Activated CD8-positive, alpha-beta memory T cell treated with anti-CD3 and anti-CD28 coated beads for 36 hours (primary cell): ENCODE data around the gene ARSG. TPM values are rescaled to one million over a fixed set of nuclear protein-coding genes. Genes with fewer than 3 reads are reported as not detected.
"Not testable (repeated sequence)": the region's sequence is repeated elsewhere in the genome, so short reads cannot be mapped to it uniquely, and the experiment has no call there.

Experiments
- CTCF ChIA-PET: fragments of 350-600 bp; sonication (Branson Sonifier 250); formaldehyde crosslinking; loops from one replicate; lab custom pipeline; 2021; ENCODE audit warnings: antibody characterized with exemption; lab: Charles Lee
- POLR2A ChIA-PET: fragments of 350-600 bp; sonication (Branson Sonifier 250); formaldehyde crosslinking; loops from one replicate; lab custom pipeline; 2021; ENCODE audit warnings: antibody characterized with exemption; lab: Charles Lee
- total RNA-seq, 2 experiments: library from RNA; stranded (reverse); gene quantifications; one replicate each; pipeline ENCODE4 v1.2.3, GENCODE V29; 2021

Gene ARSG
- total RNA-seq, 2 experiments from 2014 or later, result 8.3 to 9.9 TPM

- POLR2A ChIA-PET, result no interaction called here
- CTCF ChIA-PET, result interaction anchor here (0.6 kb wide), 1 partner anchor 149 kb away, joined by 4 read pairs; no protein-coding TSS in a partner anchor
These were observed 103.5 kb downstream of the ARSG start for GRCh38 chr17:68394608-68395331.

- POLR2A ChIA-PET, result no interaction called here
- CTCF ChIA-PET, result interaction anchor here (1.3 kb wide), 1 partner anchor 133 kb away, joined by 3 read pairs; no protein-coding TSS in a partner anchor
These were observed 105.2 kb downstream of the ARSG start for GRCh38 chr17:68396226-68397107.

- POLR2A ChIA-PET, result no interaction called here
These were observed 105.8 kb downstream of the ARSG start for GRCh38 chr17:68397108-68397536.

GRCh38 chr17:68398691-68399637 is 107.7 kb downstream of the ARSG start:
- ChIA-PET CTCF (interaction anchor here (0.6 to 1.6 kb wide), 18 partner anchors 15 to 229 kb away, joined by 3 to 12 read pairs (median 3); partner anchors contain the start of genes ARSG and SLC16A6), POLR2A (interaction anchor here (0.7 to 1.7 kb wide), 3 partner anchors 107 to 151 kb away, joined by 3 to 10 read pairs (median 4); partner anchors contain the start of genes AMZ2, ARSG and SLC16A6)

More at GRCh38 chr17:68397108-68397536, 105.8 kb downstream of the ARSG start:
- CTCF ChIA-PET, result interaction anchor here (1.3 kb wide), 1 partner anchor 134 kb away, joined by 3 read pairs; no protein-coding TSS in a partner anchor

GRCh38 chr17:68399638-68400403 is 108.5 kb downstream of the ARSG start:
- ChIA-PET CTCF (interaction anchor here (0.6 to 1.6 kb wide), 17 partner anchors 14 to 230 kb away, joined by 3 to 12 read pairs (median 4); partner anchors contain the start of genes ARSG and SLC16A6), POLR2A (interaction anchor here (0.5 to 1.7 kb wide), 4 partner anchors 108 to 364 kb away, joined by 3 to 10 read pairs (median 4); partner anchors contain the start of genes AMZ2, ARSG, KPNA2 and SLC16A6)

GRCh38 chr17:68400404-68400735 is 109.1 kb downstream of the ARSG start:
- CTCF ChIA-PET, result interaction anchor here (0.9 kb wide), 1 partner anchor 108 kb away, joined by 4 read pairs; no protein-coding TSS in a partner anchor
- POLR2A ChIA-PET, result interaction anchor here (0.5 kb wide), 2 partner anchors 135 to 365 kb away, joined by 3 to 4 read pairs; partner anchors contain the start of gene KPNA2

- ChIA-PET CTCF (no interaction called here), POLR2A (no interaction called here)
These were observed 110.0 kb downstream of the ARSG start for GRCh38 chr17:68401288-68401687.

GRCh38 chr17:68403122-68403521 is 111.8 kb downstream of the ARSG start:
- CTCF ChIA-PET, result no interaction called here
- POLR2A ChIA-PET, result no interaction called here

- CTCF ChIA-PET, POLR2A ChIA-PET: not testable (repeated sequence)
These were observed 112.5 kb downstream of the ARSG start for GRCh38 chr17:68403837-68404236.

GRCh38 chr17:68407656-68408055 is 116.4 kb downstream of the ARSG start:
- CTCF ChIA-PET, result not testable (repeated sequence)

GRCh38 chr17:68413597-68414560 is 122.6 kb downstream of the ARSG start:
- CTCF ChIA-PET, result interaction anchor here (1.6 kb wide), 1 partner anchor 15 kb away, joined by 9 read pairs; no protein-coding TSS in a partner anchor
- POLR2A ChIA-PET, result interaction anchor here (0.8 kb wide), 1 partner anchor 122 kb away, joined by 4 read pairs; the partner anchor contains the start of gene ARSG

More at GRCh38 chr17:68407656-68408055, 116.4 kb downstream of the ARSG start:
- POLR2A ChIA-PET, result not testable (repeated sequence)

GRCh38 chr17:68414901-68415300 is 123.6 kb downstream of the ARSG start:
- POLR2A ChIA-PET, result not testable (repeated sequence)
- CTCF ChIA-PET, result interaction anchor here (1.6 kb wide), 1 partner anchor 16 kb away, joined by 9 read pairs; no protein-coding TSS in a partner anchor

- ChIA-PET CTCF (no interaction called here), POLR2A (no interaction called here)
These were observed 126.0 kb downstream of the ARSG start for GRCh38 chr17:68417317-68417716.

GRCh38 chr17:68418876-68419275 is 127.6 kb downstream of the ARSG start:
- ChIA-PET POLR2A (interaction anchor here (0.7 to 0.8 kb wide), 2 partner anchors 109 to 171 kb away, joined by 4 to 5 read pairs; partner anchors contain the start of gene AMZ2), CTCF (interaction anchor here (0.7 kb wide), 2 partner anchors 32 to 254 kb away, joined by 3 read pairs; no protein-coding TSS in a partner anchor)

GRCh38 chr17:68420065-68420464 is 128.8 kb downstream of the ARSG start:
- ChIA-PET CTCF (no interaction called here), POLR2A (no interaction called here)

GRCh38 chr17:68421486-68421885 is 130.2 kb downstream of the ARSG start:
- CTCF ChIA-PET, result no interaction called here
- POLR2A ChIA-PET, result no interaction called here
